CD14-positive monocyte (primary cell): ENCODE data around the gene ROMO1. TPM values are rescaled to one million over a fixed set of nuclear protein-coding genes. Genes with fewer than 3 reads are reported as not detected.

ENCODE experiments used
- DNase-seq, 3 donors: peaks; one replicate each; pipeline ENCODE4 v3.0.0-alpha.2; 2011 to 2022
- H2AFZ ChIP-seq: 2 replicates; pipeline ENCODE4 v1.6.0; 2012; ENCODE audit warnings: mild to moderate bottlenecking, low read depth, low read length, inconsistent platforms; ENCODE audit not compliant: insufficient read depth, poor library complexity, severe bottlenecking
- H3K27ac ChIP-seq, 2 donors: 1 replicate in 1 of 2; 2 replicates in 1 of 2; pipeline ENCODE4 v1.5.1; 2012 to 2013; ENCODE audit warnings: low read length in 2 of 2, control low read depth in 1 of 2, inconsistent platforms in 1 of 2, low read depth in 1 of 2, mild to moderate bottlenecking in 1 of 2
- H3K27me3 ChIP-seq, 2 donors: one replicate each; pipeline versions ENCODE4 v1.6.0 to v1.6.1; 2011 to 2013; ENCODE audit warnings: low read length in 2 of 2; ENCODE audit not compliant: control insufficient read depth in 2 of 2, insufficient read depth in 2 of 2
- H3K36me3 ChIP-seq, 2 donors: replicated peaks in 1 of 2; 1 replicate in 1 of 2; 2 replicates in 1 of 2; pipeline versions ENCODE4 v1.5.1 to v1.6.1; 2012 to 2013; ENCODE audit warnings: low read length in 2 of 2, control low read depth in 1 of 2, inconsistent platforms in 1 of 2, mild to moderate bottlenecking in 1 of 2; ENCODE audit not compliant: insufficient read depth in 2 of 2, control insufficient read depth in 1 of 2
- H3K4me1 ChIP-seq, 2 donors: 1 replicate in 1 of 2; 2 replicates in 1 of 2; pipeline versions ENCODE4 v1.5.1 to v1.6.1; 2012 to 2013; ENCODE audit warnings: low read length in 2 of 2, control low read depth in 1 of 2, inconsistent platforms in 1 of 2, mild to moderate bottlenecking in 1 of 2, moderate library complexity in 1 of 2; ENCODE audit not compliant: insufficient read depth in 2 of 2, control insufficient read depth in 1 of 2
- H3K4me2 ChIP-seq: replicated peaks from 2 replicates; pipeline ENCODE3; 2012; ENCODE audit warnings: low read length, moderate library complexity, mild to moderate bottlenecking; ENCODE audit not compliant: poor library complexity, severe bottlenecking; ENCODE audit errors: extremely low read depth
- H3K4me3 ChIP-seq, 3 experiments: fragments of 200-600 bp in 1 of 3; sonication (generic) in 1 of 3; replicated peaks in 1 of 3; 1 replicate in 2 of 3; 2 replicates in 1 of 3; pipeline ENCODE4 v1.5.1; 2011 to 2013; ENCODE audit warnings: low read length in 3 of 3, mild to moderate bottlenecking in 3 of 3, control low read depth in 2 of 3, low read depth in 2 of 3, inconsistent platforms in 1 of 3, moderate library complexity in 1 of 3
- H3K79me2 ChIP-seq: 2 replicates; pipeline ENCODE4 v1.6.0; 2012; ENCODE audit warnings: mild to moderate bottlenecking, control low read depth, inconsistent platforms, low read length, moderate library complexity; ENCODE audit not compliant: insufficient read depth
- H3K9ac ChIP-seq: 2 replicates; pipeline ENCODE4 v1.6.0; 2017; ENCODE audit warnings: low read length, mild to moderate bottlenecking; ENCODE audit not compliant: insufficient read depth, poor library complexity, severe bottlenecking
- H3K9me3 ChIP-seq, 2 donors: replicated peaks in 1 of 2; 1 replicate in 1 of 2; 2 replicates in 1 of 2; pipeline versions ENCODE4 v1.5.1 to v1.6.1; 2012 to 2013; ENCODE audit warnings: low read length in 2 of 2, control low read depth in 1 of 2; ENCODE audit not compliant: control insufficient read depth in 1 of 2, insufficient read depth in 1 of 2
- H4K20me1 ChIP-seq: 2 replicates; pipeline ENCODE4 v1.6.0; 2012; ENCODE audit warnings: mild to moderate bottlenecking, low read length, control low read depth, moderate library complexity; ENCODE audit not compliant: insufficient read depth
- H3K27ac Mint-ChIP-seq, 7 donors: one replicate each; pipeline ENCODE4 v1.8.0; 2020; ENCODE audit warnings: mild to moderate bottlenecking in 7 of 7, mixed read lengths in 7 of 7, moderate library complexity in 6 of 7, inconsistent platforms in 2 of 7
- H3K27me3 Mint-ChIP-seq, 3 donors: one replicate each; pipeline ENCODE4 v1.8.0; 2021 to 2022; ENCODE audit warnings: low read depth in 3 of 3, mild to moderate bottlenecking in 3 of 3, mixed read lengths in 3 of 3, moderate library complexity in 3 of 3, inconsistent platforms in 1 of 3
- H3K36me3 Mint-ChIP-seq, 2 donors: one replicate each; pipeline ENCODE4 v1.8.0; 2020; ENCODE audit warnings: mixed read lengths in 2 of 2, inconsistent platforms in 1 of 2, mild to moderate bottlenecking in 1 of 2
- H3K4me1 Mint-ChIP-seq: one replicate; pipeline ENCODE4 v1.8.0; 2020; ENCODE audit warnings: mild to moderate bottlenecking, mixed read lengths
- H3K4me3 Mint-ChIP-seq, 2 donors: one replicate each; pipeline ENCODE4 v1.8.0; 2020; ENCODE audit warnings: mild to moderate bottlenecking in 2 of 2, mixed read lengths in 2 of 2, moderate library complexity in 1 of 2
- H3K9me3 Mint-ChIP-seq, 7 donors: one replicate each; pipeline ENCODE4 v1.8.0; 2020 to 2022; ENCODE audit warnings: mixed read lengths in 7 of 7, mild to moderate bottlenecking in 6 of 7, moderate library complexity in 6 of 7, inconsistent platforms in 2 of 7
- WGBS: methylation state at CpG from one replicate; pipeline ENCODE4 v1.1.5; 2013; ENCODE audit warnings: missing lambda C conversion rate; ENCODE audit not compliant: insufficient coverage; 5-methylcytosine and 5-hydroxymethylcytosine counted together
- intact Hi-C, 2 donors: fragments of 100-400 bp; cut with micrococcal nuclease; formaldehyde crosslinking; loops; one replicate each; pipeline versions ENCODE4 v1.15.0 to v1.15.1; 2023
- polyA plus RNA-seq, 3 donors: library from polyadenylated mRNA; depleted of rRNA in 1 of 3; unstranded in 2 of 3; stranded (reverse) in 1 of 3; fragments of 300-500 nt in 2 of 3; fragments of >200 nt in 1 of 3; fragmentation: Illumina TruSeq in 2 of 3; gene quantifications; 1 replicate in 2 of 3; 2 replicates in 1 of 3; pipeline ENCODE4 v1.2.3, GENCODE V29; 2012 to 2021
- TF ChIP-seq, protein P1 (sequence below): fragments of 200-600 bp; IDR thresholded peaks from one replicate; pipeline ENCODE4 v1.8.0; 2022; ENCODE audit warnings: antibody characterized with exemption, mild to moderate bottlenecking

Gene ROMO1
- polyA plus RNA-seq, 3 donors = 220 to 448 (median 352) TPM

DNA sequence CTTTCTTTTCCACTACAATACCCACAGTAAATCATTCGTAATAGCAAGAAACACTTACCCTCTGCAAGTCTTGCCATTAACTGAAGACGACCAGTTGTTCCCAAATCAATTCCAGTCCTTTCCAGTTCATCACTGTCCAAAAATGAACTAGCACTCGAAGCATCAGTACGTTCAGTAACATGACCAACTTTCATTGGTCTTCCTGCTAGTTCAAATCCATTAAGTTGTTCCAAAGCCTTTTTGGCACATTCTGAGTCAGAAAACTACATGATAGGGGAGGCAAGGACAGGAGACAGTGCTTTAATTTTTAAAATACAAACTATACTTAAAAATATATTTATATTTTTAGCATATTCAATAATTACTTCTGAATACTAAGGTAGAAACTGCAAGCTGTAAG lies 14.9 kb downstream of the ROMO1 start:
- no peak for DNase-seq
- no peaks in the 10 kb centered on the region for H3K9me3 ChIP-seq
- peaks cover 100% of the 10 kb centered on the region for H3K79me2 ChIP-seq
- TF ChIP-seq, protein P1, sequence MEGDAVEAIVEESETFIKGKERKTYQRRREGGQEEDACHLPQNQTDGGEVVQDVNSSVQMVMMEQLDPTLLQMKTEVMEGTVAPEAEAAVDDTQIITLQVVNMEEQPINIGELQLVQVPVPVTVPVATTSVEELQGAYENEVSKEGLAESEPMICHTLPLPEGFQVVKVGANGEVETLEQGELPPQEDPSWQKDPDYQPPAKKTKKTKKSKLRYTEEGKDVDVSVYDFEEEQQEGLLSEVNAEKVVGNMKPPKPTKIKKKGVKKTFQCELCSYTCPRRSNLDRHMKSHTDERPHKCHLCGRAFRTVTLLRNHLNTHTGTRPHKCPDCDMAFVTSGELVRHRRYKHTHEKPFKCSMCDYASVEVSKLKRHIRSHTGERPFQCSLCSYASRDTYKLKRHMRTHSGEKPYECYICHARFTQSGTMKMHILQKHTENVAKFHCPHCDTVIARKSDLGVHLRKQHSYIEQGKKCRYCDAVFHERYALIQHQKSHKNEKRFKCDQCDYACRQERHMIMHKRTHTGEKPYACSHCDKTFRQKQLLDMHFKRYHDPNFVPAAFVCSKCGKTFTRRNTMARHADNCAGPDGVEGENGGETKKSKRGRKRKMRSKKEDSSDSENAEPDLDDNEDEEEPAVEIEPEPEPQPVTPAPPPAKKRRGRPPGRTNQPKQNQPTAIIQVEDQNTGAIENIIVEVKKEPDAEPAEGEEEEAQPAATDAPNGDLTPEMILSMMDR = no peak
- Mint-ChIP-seq H3K4me1 (no peaks in the 10 kb centered on the region), H3K36me3 (peaks cover 78 to 99% of the 10 kb centered on the region in 2 donors), H3K27ac (no peak overlapping the region), H3K9me3 (no peaks in the 10 kb centered on the region), H3K4me3 (no peak overlapping the region), H3K27me3 (no peaks in the 10 kb centered on the region)
- 100% methylated on average over 4 of the region's 4 CpGs for WGBS
- no peaks in the 10 kb centered on the region for H3K27me3 ChIP-seq
- no peak overlapping the region for H3K27ac ChIP-seq
- intact Hi-C loops = loop anchor here in 1 of 2 donors (10.0 kb wide), 1 partner anchor 1201 kb away; no protein-coding TSS in a partner anchor
- no peak overlapping the region for H3K4me2 ChIP-seq
- H3K4me1 ChIP-seq = no peaks in the 10 kb centered on the region
- H3K4me3 ChIP-seq = no peak overlapping the region
- peaks cover 100% of the 10 kb centered on the region for H4K20me1 ChIP-seq
- H3K9ac ChIP-seq = no peak overlapping the region
- H3K36me3 ChIP-seq = peaks cover 98 to 100% of the 10 kb centered on the region in 2 donors
- H2AFZ ChIP-seq = no peak overlapping the region

- H3K9me3 Mint-ChIP-seq = no peaks in the 10 kb centered on the region
- H3K4me3 Mint-ChIP-seq = no peak overlapping the region
- H3K4me3 ChIP-seq = no peak overlapping the region
- WGBS = 100% methylated on average over 1 of the region's 2 CpGs
- peaks cover 78 to 99% of the 10 kb centered on the region in 2 donors for H3K36me3 Mint-ChIP-seq
- peaks cover 97 to 100% of the 10 kb centered on the region in 2 donors for H3K36me3 ChIP-seq
- no peaks in the 10 kb centered on the region for H3K9me3 ChIP-seq
- no peaks in the 10 kb centered on the region for H3K4me1 Mint-ChIP-seq
- H3K27me3 Mint-ChIP-seq = no peaks in the 10 kb centered on the region
- intact Hi-C loops = loop anchor here in 1 of 2 donors (10.0 kb wide), 1 partner anchor 1199 kb away; no protein-coding TSS in a partner anchor
- no peak overlapping the region for H2AFZ ChIP-seq
- no peaks in the 10 kb centered on the region for H3K4me1 ChIP-seq
- H4K20me1 ChIP-seq = peaks cover 100% of the 10 kb centered on the region
- no peak overlapping the region for H3K4me2 ChIP-seq
- no peak overlapping the region for H3K9ac ChIP-seq
- no peaks in the 10 kb centered on the region for H3K27me3 ChIP-seq
- TF ChIP-seq, protein P1 = no peak
- no peak overlapping the region for H3K27ac ChIP-seq
- no peak for DNase-seq
- H3K79me2 ChIP-seq = peaks cover 100% of the 10 kb centered on the region
- H3K27ac Mint-ChIP-seq = no peak overlapping the region
Observed at GRCh38 chr20:35715652-35716051, 16.4 kb downstream of the ROMO1 start.
